Aorta (tissue), 5 donors: ENCODE data around the gene RIPK3. TPM values are rescaled to one million over a fixed set of nuclear protein-coding genes. Genes with fewer than 3 reads are reported as not detected.
A peak's percentile ranks its signal among the peaks of the same experiment; 100 is the strongest.

Source experiments
- ATAC-seq: fragments of 200-7000 bp; cut with Tn5 transposase; one replicate; pipeline ENCODE4 v1.9.1; 2022; ENCODE audit warnings: moderate library complexity; ENCODE audit not compliant: low FRiP score
- DNase-seq, 2 donors: peaks; one replicate each; pipeline ENCODE4 v3.0.0-alpha.2; 2020
- H3K27ac ChIP-seq, 2 donors: one replicate each; pipeline ENCODE4 v1.5.1; 2013; ENCODE audit warnings: low read length in 2 of 2, mild to moderate bottlenecking in 2 of 2, moderate library complexity in 2 of 2, control low read depth in 1 of 2, inconsistent platforms in 1 of 2, low read depth in 1 of 2
- H3K27me3 ChIP-seq, 2 donors: one replicate each; pipeline ENCODE4 v1.6.1; 2013; ENCODE audit warnings: control low read depth in 1 of 2, low read length in 1 of 2, mild to moderate bottlenecking in 1 of 2, moderate library complexity in 1 of 2; ENCODE audit not compliant: insufficient read depth in 2 of 2, control insufficient read depth in 1 of 2
- H3K36me3 ChIP-seq, 2 donors: one replicate each; pipeline ENCODE4 v1.6.1; 2013; ENCODE audit warnings: control low read depth in 1 of 2, low read length in 1 of 2, mild to moderate bottlenecking in 1 of 2; ENCODE audit not compliant: insufficient read depth in 2 of 2, control insufficient read depth in 1 of 2
- H3K4me1 ChIP-seq, 2 donors: one replicate each; pipeline ENCODE4 v1.6.1; 2013; ENCODE audit warnings: low read length in 2 of 2, control low read depth in 1 of 2, mild to moderate bottlenecking in 1 of 2, moderate library complexity in 1 of 2; ENCODE audit not compliant: insufficient read depth in 2 of 2, control insufficient read depth in 1 of 2
- H3K4me3 ChIP-seq, 2 donors: one replicate each; pipeline ENCODE4 v1.5.1; 2013; ENCODE audit warnings: low read length in 2 of 2, control low read depth in 1 of 2, mild to moderate bottlenecking in 1 of 2
- H3K9me3 ChIP-seq: one replicate; pipeline ENCODE4 v1.6.1; 2013; ENCODE audit warnings: mild to moderate bottlenecking, low read length; ENCODE audit not compliant: control insufficient read depth
- WGBS, 2 donors: extraction: QIAGEN DNeasy Blood & Tissue Kit; methylation state at CpG; one replicate each; pipeline ENCODE4 v1.1.7; 2013; 5-methylcytosine and 5-hydroxymethylcytosine counted together
- intact Hi-C, 2 donors: fragments of 100-400 bp; cut with DNase I; formaldehyde crosslinking; loops; one replicate each; pipeline versions ENCODE4 v1.14.2 to v1.15.0; 2022
- polyA plus RNA-seq, 2 donors: library from polyadenylated mRNA; stranded (reverse); fragments of 200-250 nt; gene quantifications; one replicate each; pipeline ENCODE4 v1.2.3, GENCODE V29; 2013
- total RNA-seq, 2 donors: library from RNA; stranded (reverse); fragmentation: NEBNext Ultra II Directional; extraction: Animal tissue kit (Norgen Biotek cat#: 25700); gene quantifications; one replicate each; pipeline ENCODE4 v1.2.1, GENCODE V29; 2021
- donor health status: healthy with polysubstance abuse.
- donor health status: Bipolar disorder and iron deficiency.
- donor health status: DM: no; HTN: no; CAD: no.
- donor health status: DM: no; HTN: no; CAD: no.
- donor health status: DM: yes; HTN: yes; CAD: no.

Gene RIPK3
- total and polyA plus RNA-seq, 4 donors, result 4.0 to 15.8 (median 7.1) TPM

GRCh38 chr14:24315243-24315806 is 24.5 kb downstream of the RIPK3 start:
- no peaks in the 10 kb centered on the region for H3K4me1 ChIP-seq
- intact Hi-C loops, result no loop called here
- ATAC-seq (no peak), DNase-seq (peak; percentile 41 to 75)
- H3K9me3 ChIP-seq, result no peaks in the 10 kb centered on the region
- H3K36me3 ChIP-seq, result no peaks in the 10 kb centered on the region
- H3K27me3 ChIP-seq, result no peaks in the 10 kb centered on the region
- no peak overlapping the region for H3K27ac ChIP-seq
- H3K4me3 ChIP-seq, result no peak overlapping the region
- 87 to 89% methylated on average over 10 of the region's 10 CpGs for WGBS, 2 donors

GRCh38 chr14:24314377-24315193 is 25.2 kb downstream of the RIPK3 start:
- no peaks in the 10 kb centered on the region for H3K36me3 ChIP-seq
- H3K4me1 ChIP-seq, result no peaks in the 10 kb centered on the region
- no peak overlapping the region for H3K27ac ChIP-seq
- DNase-seq (peak; percentile 56 to 61), ATAC-seq (no peak)
- 77 to 81% methylated on average over 5 of the region's 5 CpGs for WGBS, 2 donors
- intact Hi-C loops, result no loop called here
- H3K9me3 ChIP-seq, result no peaks in the 10 kb centered on the region
- H3K27me3 ChIP-seq, result no peaks in the 10 kb centered on the region
- H3K4me3 ChIP-seq, result no peak overlapping the region

- H3K36me3 ChIP-seq, result no peaks in the 10 kb centered on the region
- intact Hi-C loops, result no loop called here
- no peaks in the 10 kb centered on the region for H3K9me3 ChIP-seq
- WGBS, 2 donors, result 83 to 89% methylated on average over 2 of the region's 2 CpGs
- H3K27ac ChIP-seq, result no peak overlapping the region
- DNase-seq (peak in 1 of 2 donors; percentile 48), ATAC-seq (no peak)
- no peaks in the 10 kb centered on the region for H3K4me1 ChIP-seq
- no peak overlapping the region for H3K4me3 ChIP-seq
- H3K27me3 ChIP-seq, result no peaks in the 10 kb centered on the region
These were observed 25.9 kb downstream of the RIPK3 start for GRCh38 chr14:24313913-24314312.

- 89 to 90% methylated on average over 9 of the region's 9 CpGs for WGBS, 2 donors
- no peak overlapping the region for H3K4me3 ChIP-seq
- H3K36me3 ChIP-seq, result no peaks in the 10 kb centered on the region
- intact Hi-C loops, result no loop called here
- no peak overlapping the region for H3K27ac ChIP-seq
- H3K9me3 ChIP-seq, result no peaks in the 10 kb centered on the region
- DNase-seq, result peak; percentile 54 to 79
- no peaks in the 10 kb centered on the region for H3K27me3 ChIP-seq
- no peak for ATAC-seq
- no peaks in the 10 kb centered on the region for H3K4me1 ChIP-seq
These were observed 26.9 kb downstream of the RIPK3 start for GRCh38 chr14:24312736-24313507.

GRCh38 chr14:24311837-24312615 is 27.8 kb downstream of the RIPK3 start:
- ATAC-seq, result no peak
- no peak overlapping the region for H3K4me3 ChIP-seq
- intact Hi-C loops, result no loop called here
- H3K27ac ChIP-seq, result no peak overlapping the region
- 73 to 84% methylated on average over 1 of the region's 1 CpG for WGBS, 2 donors
- no peaks in the 10 kb centered on the region for H3K27me3 ChIP-seq
- no peaks in the 10 kb centered on the region for H3K36me3 ChIP-seq
- DNase-seq, result no peak
- no peaks in the 10 kb centered on the region for H3K9me3 ChIP-seq
- no peaks in the 10 kb centered on the region for H3K4me1 ChIP-seq

- Histone ChIP-seq H3K4me3 (peak within 1 kb of the TSS in 1 of 2 donors; percentile 19), H3K9me3 (no peaks in the 10 kb centered on the region), H3K36me3 (peaks cover 0 to 6% of the 10 kb centered on the region in 2 donors), H3K27ac (peak within 1 kb of the TSS in 1 of 2 donors; percentile 45), H3K27me3 (no peaks in the 10 kb centered on the region), H3K4me1 (no peaks in the 10 kb centered on the region)
- 9% methylated on average over 86 to 99 of the region's 99 CpGs for WGBS, 2 donors
- peak; percentile 84 to 92 for DNase-seq
- ATAC-seq, result peak; percentile 84
- intact Hi-C loops, result no loop called here
These were observed 28.9 kb downstream of the RIPK3 start, which contains the start of gene LTB4R for GRCh38 chr14:24310646-24311604. TSS of gene LTB4R (plus strand) at chr14:24311502. CDS start at chr14:24315652, 4,150 bp downstream.

GRCh38 chr14:24310265-24310645 is 29.5 kb downstream of the RIPK3 start:
- no peak for ATAC-seq
- WGBS, 2 donors, result 26% methylated on average over 5 of the region's 5 CpGs
- intact Hi-C loops, result no loop called here

More at GRCh38 chr14:24310265-24310645, 29.5 kb downstream of the RIPK3 start:
- peaks cover 0 to 10% of the 10 kb centered on the region in 2 donors for H3K36me3 ChIP-seq
- DNase-seq, result no peak
- H3K27ac ChIP-seq, result peak overlapping the region in 1 of 2 donors; percentile 45
- no peaks in the 10 kb centered on the region for H3K27me3 ChIP-seq
- no peak overlapping the region for H3K4me3 ChIP-seq
- H3K9me3 ChIP-seq, result no peaks in the 10 kb centered on the region
- H3K4me1 ChIP-seq, result no peaks in the 10 kb centered on the region
